ENCODE measurements around the gene CSKMT. TPM values are rescaled to one million over a fixed set of nuclear protein-coding genes. Genes with fewer than 3 reads are reported as not detected.
A peak's percentile ranks its signal among the peaks of the same experiment; 100 is the strongest.
"Not testable (repeated sequence)": the region's sequence is repeated elsewhere in the genome, so short reads cannot be mapped to it uniquely, and the experiment has no call there.

The CSKMT gene
- total RNA-seq, 2 experiments from 2014 or later, result 11.0 to 18.2 TPM

- peak overlapping the region; percentile 90 for H3K4me3 Mint-ChIP-seq
- no peaks in the 10 kb centered on the region for H3K9me3 Mint-ChIP-seq
- POLR2A ChIA-PET, result interaction anchor here (0.7 kb wide), 1 partner anchor 12 kb away, joined by 4 read pairs; the partner anchor contains the start of genes C11orf98 and CSKMT
- H3K27ac Mint-ChIP-seq, result no peak overlapping the region
- H3K4me1 Mint-ChIP-seq, result peaks cover 58% of the 10 kb centered on the region
- CTCF ChIA-PET, result interaction anchor here (0.8 to 4.6 kb wide), 5 partner anchors 27 to 283 kb away, joined by 3 to 16 read pairs (median 4); partner anchors contain the start of genes SLC3A2 and TUT1
- peaks cover 38% of the 10 kb centered on the region for H3K36me3 Mint-ChIP-seq (ENCODE audit: low read depth)
- no peaks in the 10 kb centered on the region for H3K27me3 Mint-ChIP-seq
- no peak for DNase-seq
Measured at GRCh38 chr11:62677156-62677555, 12.0 kb downstream of the CSKMT start.

- H3K9me3 Mint-ChIP-seq, result no peaks in the 10 kb centered on the region
- peak overlapping the region; percentile 90 for H3K4me3 Mint-ChIP-seq
- H3K36me3 Mint-ChIP-seq (ENCODE audit: low read depth), result peaks cover 33% of the 10 kb centered on the region
- H3K27me3 Mint-ChIP-seq, result no peaks in the 10 kb centered on the region
- ChIA-PET CTCF (interaction anchor here (1.0 kb wide), 1 partner anchor 284 kb away, joined by 3 read pairs; no protein-coding TSS in a partner anchor), POLR2A (interaction anchor here (0.7 kb wide), 1 partner anchor 13 kb away, joined by 4 read pairs; the partner anchor contains the start of genes C11orf98 and CSKMT)
- H3K27ac Mint-ChIP-seq, result peak overlapping the region; percentile 92
- DNase-seq, result no peak
- peaks cover 53% of the 10 kb centered on the region for H3K4me1 Mint-ChIP-seq
Measured at GRCh38 chr11:62677714-62678113, 12.6 kb downstream of the CSKMT start.

GRCh38 chr11:62678433-62678769, 13.3 kb downstream of the CSKMT start:
- H3K27me3 Mint-ChIP-seq, result no peaks in the 10 kb centered on the region

GRCh38 chr11:62678770-62679696, 13.9 kb downstream of the CSKMT start, which contains the start of gene UBXN1:
Gene UBXN1, minus strand, starts transcription at chr11:62679073. Its CDS starts 150 bp downstream, at chr11:62678923.
- peaks cover 42% of the 10 kb centered on the region for H3K4me1 Mint-ChIP-seq
- CTCF ChIA-PET, result interaction anchor here (0.7 to 2.4 kb wide), 7 partner anchors 7 to 202 kb away, joined by 3 to 11 read pairs (median 4); partner anchors contain the start of genes LBHD1, LRRN4CL, SLC3A2 and TUT1
- H3K9me3 Mint-ChIP-seq, result no peaks in the 10 kb centered on the region
- no peaks in the 10 kb centered on the region for H3K27me3 Mint-ChIP-seq
- H3K36me3 Mint-ChIP-seq (ENCODE audit: low read depth), result peaks cover 26% of the 10 kb centered on the region
- H3K4me3 Mint-ChIP-seq, result peak within 1 kb of the TSS; percentile 90
- POLR2A ChIA-PET, result interaction anchor here (1.0 to 1.4 kb wide), 2 partner anchors 13 to 14 kb away, joined by 7 to 8 read pairs; partner anchors contain the start of genes C11orf98 and CSKMT
- DNase-seq, result peak; percentile 89
- peak within 1 kb of the TSS; percentile 92 for H3K27ac Mint-ChIP-seq

More at GRCh38 chr11:62678433-62678769, 13.3 kb downstream of the CSKMT start:
- H3K27ac Mint-ChIP-seq, result peak overlapping the region; percentile 92
- peaks cover 27% of the 10 kb centered on the region for H3K36me3 Mint-ChIP-seq (ENCODE audit: low read depth)
- POLR2A ChIA-PET, result no interaction called here
- H3K9me3 Mint-ChIP-seq, result no peaks in the 10 kb centered on the region
- peak overlapping the region; percentile 90 for H3K4me3 Mint-ChIP-seq
- no peak for DNase-seq
- peaks cover 46% of the 10 kb centered on the region for H3K4me1 Mint-ChIP-seq
- CTCF ChIA-PET, result no interaction called here

GRCh38 chr11:62680825-62681240, 15.7 kb downstream of the CSKMT start:
- POLR2A ChIA-PET, result interaction anchor here (1.0 to 1.3 kb wide), 2 partner anchors 15 to 16 kb away, joined by 3 to 6 read pairs; partner anchors contain the start of gene CSKMT
- H3K4me3 Mint-ChIP-seq, result peak overlapping the region; percentile 17
- H3K9me3 Mint-ChIP-seq, result no peaks in the 10 kb centered on the region
- H3K27ac Mint-ChIP-seq, result peak overlapping the region; percentile 72
- H3K27me3 Mint-ChIP-seq, result no peaks in the 10 kb centered on the region
- CTCF ChIA-PET, result interaction anchor here (0.6 to 2.4 kb wide), 20 partner anchors 9 to 256 kb away, joined by 3 to 12 read pairs (median 4); partner anchors contain the start of genes BSCL2, C11orf98, EML3 and GNG3
- peaks cover 18% of the 10 kb centered on the region for H3K36me3 Mint-ChIP-seq (ENCODE audit: low read depth)
- peak; percentile 66 for DNase-seq
- H3K4me1 Mint-ChIP-seq, result peaks cover 36% of the 10 kb centered on the region

- peaks cover 4% of the 10 kb centered on the region for H3K27me3 Mint-ChIP-seq
- CTCF ChIA-PET, result no interaction called here
- no peak for DNase-seq
- no peaks in the 10 kb centered on the region for H3K9me3 Mint-ChIP-seq
- H3K36me3 Mint-ChIP-seq (ENCODE audit: low read depth), result peaks cover 7% of the 10 kb centered on the region
- H3K4me3 Mint-ChIP-seq, result no peak overlapping the region
- POLR2A ChIA-PET, result no interaction called here
- H3K4me1 Mint-ChIP-seq, result peaks cover 24% of the 10 kb centered on the region
- H3K27ac Mint-ChIP-seq, result no peak overlapping the region
Measured at GRCh38 chr11:62682518-62682917, 17.4 kb downstream of the CSKMT start.

- peaks cover 11% of the 10 kb centered on the region for H3K36me3 Mint-ChIP-seq (ENCODE audit: low read depth)
- H3K4me1 Mint-ChIP-seq, result no peaks in the 10 kb centered on the region
- ChIA-PET POLR2A (no interaction called here), CTCF (interaction anchor here (0.6 to 1.6 kb wide), 2 partner anchors 18 to 94 kb away, joined by 3 read pairs; no protein-coding TSS in a partner anchor)
- no peak for DNase-seq
- peaks cover 10% of the 10 kb centered on the region for H3K27me3 Mint-ChIP-seq
- no peak overlapping the region for H3K4me3 Mint-ChIP-seq
- no peaks in the 10 kb centered on the region for H3K9me3 Mint-ChIP-seq
- H3K27ac Mint-ChIP-seq, result no peak overlapping the region
Measured at GRCh38 chr11:62687508-62688396, 22.6 kb downstream of the CSKMT start.

GRCh38 chr11:62688491-62688890, 23.4 kb downstream of the CSKMT start:
- ChIA-PET POLR2A (no interaction called here), CTCF (no interaction called here)
- no peaks in the 10 kb centered on the region for H3K9me3 Mint-ChIP-seq
- no peak overlapping the region for H3K27ac Mint-ChIP-seq
- H3K4me1 Mint-ChIP-seq, result no peaks in the 10 kb centered on the region
- H3K36me3 Mint-ChIP-seq (ENCODE audit: low read depth), result peaks cover 14% of the 10 kb centered on the region
- DNase-seq, result no peak
- H3K27me3 Mint-ChIP-seq, result peaks cover 10% of the 10 kb centered on the region
- H3K4me3 Mint-ChIP-seq, result no peak overlapping the region

GRCh38 chr11:62689421-62690183, 24.5 kb downstream of the CSKMT start, which contains the start of gene LRRN4CL:
Gene LRRN4CL, minus strand, starts transcription at chr11:62689530. Its CDS starts 1,022 bp downstream, at chr11:62688508.
- no peak within 1 kb of the TSS for H3K27ac Mint-ChIP-seq
- peaks cover under 1% of the 10 kb centered on the region for H3K4me1 Mint-ChIP-seq
- H3K36me3 Mint-ChIP-seq (ENCODE audit: low read depth), result peaks cover 14% of the 10 kb centered on the region
- DNase-seq, result no peak
- H3K4me3 Mint-ChIP-seq, result no peak within 1 kb of the TSS
- ChIA-PET CTCF (interaction anchor here (1.0 to 1.5 kb wide), 4 partner anchors 9 to 90 kb away, joined by 3 to 11 read pairs (median 4); partner anchors contain the start of genes C11orf98 and CSKMT), POLR2A (no interaction called here)
- H3K27me3 Mint-ChIP-seq, result peaks cover 10% of the 10 kb centered on the region
- H3K9me3 Mint-ChIP-seq, result no peaks in the 10 kb centered on the region

- H3K27me3 Mint-ChIP-seq, H3K27ac Mint-ChIP-seq, H3K4me1 Mint-ChIP-seq, DNase-seq, H3K4me3 Mint-ChIP-seq, H3K9me3 Mint-ChIP-seq: not testable (repeated sequence)
- peaks cover 13% of the 10 kb centered on the region for H3K36me3 Mint-ChIP-seq (ENCODE audit: low read depth)
- CTCF ChIA-PET, result interaction anchor here (0.6 to 2.8 kb wide), 9 partner anchors 8 to 353 kb away, joined by 3 to 16 read pairs (median 6); partner anchors contain the start of genes LBHD1, TUT1 and UQCC3
- POLR2A ChIA-PET, result interaction anchor here (0.6 kb wide), 1 partner anchor 979 kb away, joined by 3 read pairs; no protein-coding TSS in a partner anchor
Measured at GRCh38 chr11:62693624-62694023, 28.5 kb downstream of the CSKMT start.

GRCh38 chr11:62694455-62695167, 29.5 kb downstream of the CSKMT start:
- ChIA-PET CTCF (interaction anchor here (0.7 to 2.8 kb wide), 11 partner anchors 9 to 300 kb away, joined by 3 to 16 read pairs (median 5); partner anchors contain the start of genes LBHD1, TUT1 and UQCC3), POLR2A (interaction anchor here (0.7 kb wide), 1 partner anchor 124 kb away, joined by 3 read pairs; no protein-coding TSS in a partner anchor)
- Mint-ChIP-seq H3K4me1 (peaks cover 5% of the 10 kb centered on the region), H3K9me3 (no peaks in the 10 kb centered on the region), H3K36me3 (ENCODE audit: low read depth) (peaks cover 13% of the 10 kb centered on the region), H3K4me3 (no peak overlapping the region), H3K27me3 (no peaks in the 10 kb centered on the region), H3K27ac (no peak overlapping the region)
- DNase-seq, result peak; percentile 83
